ENCODE results near the gene TDO2.

Gene TDO2

GRCh38 chr4:155966171-155966570 lies 62.7 kb downstream of the TDO2 start:
- no peak for DNase-seq (ENCODE audit: extremely low spot score)
- TF ChIP-seq, protein P1, sequence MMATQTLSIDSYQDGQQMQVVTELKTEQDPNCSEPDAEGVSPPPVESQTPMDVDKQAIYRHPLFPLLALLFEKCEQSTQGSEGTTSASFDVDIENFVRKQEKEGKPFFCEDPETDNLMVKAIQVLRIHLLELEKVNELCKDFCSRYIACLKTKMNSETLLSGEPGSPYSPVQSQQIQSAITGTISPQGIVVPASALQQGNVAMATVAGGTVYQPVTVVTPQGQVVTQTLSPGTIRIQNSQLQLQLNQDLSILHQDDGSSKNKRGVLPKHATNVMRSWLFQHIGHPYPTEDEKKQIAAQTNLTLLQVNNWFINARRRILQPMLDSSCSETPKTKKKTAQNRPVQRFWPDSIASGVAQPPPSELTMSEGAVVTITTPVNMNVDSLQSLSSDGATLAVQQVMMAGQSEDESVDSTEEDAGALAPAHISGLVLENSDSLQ (IDR thresholded peaks at IDR 0.05): no peak
- no peak for TF ChIP-seq LEF1 (IDR thresholded peaks at IDR 0.05; ENCODE audit: borderline replicate concordance)
- TF ChIP-seq SUZ12 (IDR thresholded peaks at IDR 0.05): no peak
- TF ChIP-seq FOXK2 (IDR thresholded peaks at IDR 0.05): no peak
- TF ChIP-seq ELF4 (IDR thresholded peaks at IDR 0.05): no peak
- TF ChIP-seq ZNF384 (IDR thresholded peaks at IDR 0.05): no peak
- no peak for TF ChIP-seq ARNT (IDR thresholded peaks at IDR 0.05)
- TF ChIP-seq HDGF (IDR thresholded peaks at IDR 0.05; ENCODE audit: borderline replicate concordance): no peak
- no peak for TF ChIP-seq FOXM1 (IDR thresholded peaks at IDR 0.05; ENCODE audit: borderline replicate concordance)
- no peak for TF ChIP-seq TARDBP (IDR thresholded peaks at IDR 0.05)
- TF ChIP-seq FOXA1 (IDR thresholded peaks at IDR 0.05): no peak
- POLR2A ChIA-PET: no interaction called here

GRCh38 chr4:155966731-155967395 lies 63.4 kb downstream of the TDO2 start:
- DNase-seq (ENCODE audit: extremely low spot score): no peak
- TF ChIP-seq BHLHE40 (IDR thresholded peaks at IDR 0.05; ENCODE audit: borderline replicate concordance) (no peak), NFRKB (IDR thresholded peaks at IDR 0.05) (no peak), HDGF (IDR thresholded peaks at IDR 0.05; ENCODE audit: borderline replicate concordance) (no peak), LEF1 (IDR thresholded peaks at IDR 0.05; ENCODE audit: borderline replicate concordance) (no peak), FOXM1 (IDR thresholded peaks at IDR 0.05; ENCODE audit: borderline replicate concordance) (no peak), FOXK2 (IDR thresholded peaks at IDR 0.05) (no peak), CTBP1 (IDR thresholded peaks at IDR 0.05; ENCODE audit: borderline replicate concordance) (no peak), ARNT (IDR thresholded peaks at IDR 0.05) (no peak), L3MBTL2 (conservative IDR thresholded peaks at IDR 0.05) (no peak), ZNF384 (IDR thresholded peaks at IDR 0.05) (no peak), SUZ12 (IDR thresholded peaks at IDR 0.05) (no peak), TARDBP (IDR thresholded peaks at IDR 0.05) (no peak), ELF4 (IDR thresholded peaks at IDR 0.05) (no peak), SP1 (IDR thresholded peaks at IDR 0.05) (no peak)
- TF ChIP-seq, protein P1 (IDR thresholded peaks at IDR 0.05): no peak
- ChIA-PET CTCF (no interaction called here), POLR2A (no interaction called here)

More at GRCh38 chr4:155966171-155966570, 62.7 kb downstream of the TDO2 start:
- CTCF ChIA-PET: no interaction called here
